ENCODE data around the gene TRIL. TPM values are rescaled to one million over a fixed set of nuclear protein-coding genes. Genes with fewer than 3 reads are reported as not detected.
A peak's percentile ranks its signal among the peaks of the same experiment; 100 is the strongest.

Gene TRIL
- total RNA-seq, result 5.2 and 5.8 TPM in 2 replicates
- polyA plus RNA-seq, result 1.7 and 2.0 TPM in 2 replicates

- Histone ChIP-seq H3K4me3 (peak within 1 kb of the TSS; percentile 54), H3K36me3 (no peaks in the 10 kb centered on the region), H3K9me3 (ENCODE audit: low read depth) (no peaks in the 10 kb centered on the region), H3K27me3 (peaks cover 46% of the 10 kb centered on the region), H3K4me1 (ENCODE audit: low read depth) (no peaks in the 10 kb centered on the region), H3K27ac (no peak within 1 kb of the TSS)
- TF ChIP-seq CTCF (IDR thresholded peaks at IDR 0.05; ENCODE audit: low read depth, low read length), result no peak
- peak; percentile 69 to 93 for DNase-seq (ENCODE audit: low read depth in 1 of 2, low spot score in 1 of 2)
Measured at GRCh38 chr7:28958235-28958979, at the start of gene TRIL. TRIL (minus strand) TSS chr7:28958330; CDS start chr7:28958046, 284 bp downstream.

GRCh38 chr7:29007127-29007526 lies 49.0 kb upstream of the TRIL start:
- no peak for TF ChIP-seq CTCF (IDR thresholded peaks at IDR 0.05; ENCODE audit: low read depth, low read length)
- no peak overlapping the region for H3K4me3 ChIP-seq
- no peaks in the 10 kb centered on the region for H3K9me3 ChIP-seq (ENCODE audit: low read depth)
- no peaks in the 10 kb centered on the region for H3K27me3 ChIP-seq
- H3K36me3 ChIP-seq, result no peaks in the 10 kb centered on the region
- no peak overlapping the region for H3K27ac ChIP-seq
- H3K4me1 ChIP-seq (ENCODE audit: low read depth), result no peaks in the 10 kb centered on the region
- no peak for DNase-seq (ENCODE audit: low read depth in 1 of 2, low spot score in 1 of 2)

- no peak for TF ChIP-seq CTCF (IDR thresholded peaks at IDR 0.05; ENCODE audit: low read depth, low read length)
- Histone ChIP-seq H3K9me3 (ENCODE audit: low read depth) (no peaks in the 10 kb centered on the region), H3K27ac (no peak overlapping the region), H3K4me3 (no peak overlapping the region), H3K27me3 (no peaks in the 10 kb centered on the region), H3K4me1 (ENCODE audit: low read depth) (no peaks in the 10 kb centered on the region), H3K36me3 (no peaks in the 10 kb centered on the region)
- DNase-seq (ENCODE audit: low read depth in 1 of 2, low spot score in 1 of 2), result peak in 1 of 2 donors; percentile 45
Measured at GRCh38 chr7:29005829-29006228, 47.7 kb upstream of the TRIL start.

- H3K4me1 ChIP-seq (ENCODE audit: low read depth), result no peaks in the 10 kb centered on the region
- DNase-seq (ENCODE audit: low read depth in 1 of 2, low spot score in 1 of 2), result no peak
- no peaks in the 10 kb centered on the region for H3K9me3 ChIP-seq (ENCODE audit: low read depth)
- no peaks in the 10 kb centered on the region for H3K27me3 ChIP-seq
- no peak overlapping the region for H3K27ac ChIP-seq
- no peak overlapping the region for H3K4me3 ChIP-seq
- H3K36me3 ChIP-seq, result no peaks in the 10 kb centered on the region
- no peak for TF ChIP-seq CTCF (IDR thresholded peaks at IDR 0.05; ENCODE audit: low read depth, low read length)
Measured at GRCh38 chr7:29005406-29005805, 47.3 kb upstream of the TRIL start.

- H3K4me3 ChIP-seq, result no peak overlapping the region
- peaks cover 13% of the 10 kb centered on the region for H3K4me1 ChIP-seq (ENCODE audit: low read depth)
- H3K27me3 ChIP-seq, result no peaks in the 10 kb centered on the region
- no peak overlapping the region for H3K27ac ChIP-seq
- H3K36me3 ChIP-seq, result no peaks in the 10 kb centered on the region
- no peaks in the 10 kb centered on the region for H3K9me3 ChIP-seq (ENCODE audit: low read depth)
- no peak for TF ChIP-seq CTCF (IDR thresholded peaks at IDR 0.05; ENCODE audit: low read depth, low read length)
- no peak for DNase-seq (ENCODE audit: low read depth in 1 of 2, low spot score in 1 of 2)
Measured at GRCh38 chr7:29003703-29004102, 45.6 kb upstream of the TRIL start.

All from cardiac muscle cell (in vitro differentiated cells and primary cell).